Measurements from ENCODE around the gene ETFDH.
"Not testable (repeated sequence)": the region's sequence is repeated elsewhere in the genome, so short reads cannot be mapped to it uniquely, and the experiment has no call there.

ETFDH gene

DNA sequence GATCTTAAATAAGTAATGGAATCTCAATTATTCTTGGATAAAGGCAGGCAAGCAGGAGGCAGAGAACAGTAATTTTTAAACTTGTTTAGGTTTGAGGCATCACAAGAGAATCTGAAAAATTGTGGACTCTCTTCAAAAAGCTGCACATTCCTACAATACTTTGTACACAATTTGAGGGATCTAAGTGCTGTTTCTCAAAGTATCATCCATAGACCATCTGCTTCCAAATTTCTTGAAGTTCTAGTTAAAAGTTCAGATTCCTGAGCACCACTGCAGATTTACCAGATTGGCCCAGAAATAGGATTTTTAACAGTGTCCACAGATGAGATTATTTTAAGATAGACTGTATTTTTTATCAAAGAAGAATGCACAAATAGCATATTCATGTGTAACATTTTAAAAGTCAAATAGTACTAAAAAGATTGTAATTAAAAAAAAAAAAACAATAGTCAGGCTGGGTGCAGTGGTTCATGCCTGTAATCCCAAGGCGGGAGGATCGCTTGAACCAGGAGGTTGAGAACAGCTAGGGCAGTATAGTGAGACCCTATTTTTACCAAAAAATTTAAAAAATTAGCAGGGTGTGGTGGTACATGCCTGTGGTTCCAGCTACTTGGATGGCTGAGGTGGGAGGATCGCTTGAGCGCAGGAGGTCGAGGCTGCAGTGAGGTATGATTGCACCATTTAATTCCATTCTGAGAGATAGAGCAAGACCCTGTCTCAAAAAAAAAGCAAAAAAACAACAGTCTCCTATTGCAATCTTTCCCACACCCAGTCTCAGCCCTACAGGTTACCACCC is 82.5 kb downstream of the ETFDH start:
- no peak for DNase-seq (ENCODE audit: low read depth)

GRCh38 chr4:158755819-158756218 is 83.7 kb downstream of the ETFDH start:
- not testable (repeated sequence) for DNase-seq (ENCODE audit: low read depth)

- DNase-seq (ENCODE audit: low read depth), result no peak
These were observed 84.5 kb downstream of the ETFDH start for GRCh38 chr4:158756588-158756987.

DNA sequence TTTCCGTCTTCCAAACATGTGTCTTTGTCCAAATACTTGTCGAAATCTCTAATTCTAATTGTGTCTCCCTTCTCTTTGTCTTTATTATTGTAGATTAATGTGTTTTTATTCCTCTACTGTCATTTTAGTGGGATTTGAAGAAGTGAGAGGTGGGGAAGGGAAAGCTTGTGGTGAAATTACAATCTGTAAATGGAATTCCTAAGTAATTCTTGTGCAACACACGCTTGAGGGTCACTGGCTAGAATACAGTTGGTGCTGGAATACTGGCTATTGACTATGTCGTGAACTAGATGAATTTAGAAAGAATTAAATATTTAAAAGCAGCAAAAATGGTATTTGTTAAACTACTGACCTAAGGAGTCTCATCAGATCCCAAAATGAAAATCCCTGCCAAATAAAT is 86.0 kb downstream of the ETFDH start:
- no peak for DNase-seq (ENCODE audit: low read depth)

- no peak for DNase-seq (ENCODE audit: low read depth)
These were observed 86.6 kb downstream of the ETFDH start for GRCh38 chr4:158758703-158759102.
